K562 (cell line): Measurements from ENCODE around the gene CLTB. TPM values are rescaled to one million over a fixed set of nuclear protein-coding genes. Genes with fewer than 3 reads are reported as not detected.

Experiments used
- ATAC-seq: fragments of 200-7000 bp; cut with Tn5 transposase; 3 replicates; pipeline ENCODE4 v1.9.1; 2020; ENCODE audit warnings: moderate library complexity
- BruUV-seq: library from RNA; stranded (reverse); fragments of 400-500 nt; replicated peaks from 2 replicates; lab custom pipeline; 2021; lab: Mats Ljungman, UMichigan
- CTCF ChIA-PET: fragments of 300-600 bp; formaldehyde crosslinking; extraction: SDS; loops from one replicate; lab custom pipeline; 2021; ENCODE audit warnings: low intra/inter-chr PET ratio; lab: Yijun Ruan, JAX
- POLR2A ChIA-PET: fragments of 300-600, 350-650 bp; sonication (Branson Sonifier 250); formaldehyde crosslinking; extraction: SDS; loops from one replicate; lab custom pipeline; 2021; ENCODE audit warnings: antibody characterized with exemption, inconsistent platforms; lab: Yijun Ruan, JAX
- DNase-seq, 4 experiments: peaks; one replicate each; pipeline versions ENCODE4 v3.0.0 to v3.0.0-alpha.2; 2011 to 2018; ENCODE audit warnings: low spot score in 3 of 4, mixed read lengths in 3 of 4; ENCODE audit errors: extremely low read depth in 1 of 4
- FAIRE-seq: peaks from 2 replicates; lab custom pipeline; 2011; peaks lifted over from hg19 to GRCh38; lab: Jason Lieb, UNC
- H2AFZ ChIP-seq: 2 replicates; pipeline ENCODE4 v1.6.0; 2011; ENCODE audit warnings: low read depth, low read length, control low read depth, inconsistent platforms
- H3K27ac ChIP-seq: fragments of 200-600 bp; 3 replicates; pipeline ENCODE4 v1.8.0; 2011; ENCODE audit warnings: low read depth, mild to moderate bottlenecking, control low read depth, inconsistent platforms, low read length, moderate library complexity, mixed read lengths; ENCODE audit errors: extremely low read depth
- H3K27me3 ChIP-seq, 2 experiments: fragments of 300-600 bp in 1 of 2; 2 replicates in 1 of 2; 3 replicates in 1 of 2; pipeline versions ENCODE4 v1.6.0 to v1.8.0; 2011; ENCODE audit warnings: inconsistent platforms in 2 of 2, low read length in 2 of 2, mild to moderate bottlenecking in 1 of 2, mixed read lengths in 1 of 2, moderate library complexity in 1 of 2; ENCODE audit not compliant: control insufficient read depth in 2 of 2, insufficient read depth in 2 of 2
- H3K36me3 ChIP-seq: fragments of 300-600 bp; 3 replicates; pipeline ENCODE4 v1.8.0; 2011; ENCODE audit warnings: mild to moderate bottlenecking, low read length, inconsistent platforms; ENCODE audit not compliant: control insufficient read depth, insufficient read depth
- H3K4me1 ChIP-seq, 2 experiments: fragments of 200-600 bp in 1 of 2; replicated peaks in 1 of 2; 2 replicates in 1 of 2; 3 replicates in 1 of 2; pipeline versions ENCODE4 v1.5.1 to v1.8.0; 2011; ENCODE audit warnings: inconsistent platforms in 2 of 2, low read length in 2 of 2, mild to moderate bottlenecking in 1 of 2, mixed read lengths in 1 of 2, moderate library complexity in 1 of 2; ENCODE audit not compliant: control insufficient read depth in 2 of 2, insufficient read depth in 2 of 2
- H3K4me2 ChIP-seq: 2 replicates; pipeline ENCODE4 v1.6.1; 2011; ENCODE audit warnings: low read length, control low read depth, inconsistent platforms, mixed read lengths; ENCODE audit not compliant: insufficient read depth
- H3K4me3 ChIP-seq: fragments of 200-600 bp; sonication (generic), shearing (Covaris generic); 2 replicates; pipeline ENCODE4 v1.5.1; 2016; ENCODE audit warnings: control low read depth, inconsistent platforms
- H3K79me2 ChIP-seq: fragments of 200-600 bp; 3 replicates; pipeline ENCODE4 v1.8.0; 2011; ENCODE audit warnings: low read length, inconsistent platforms; ENCODE audit not compliant: control insufficient read depth, insufficient read depth
- H3K9ac ChIP-seq, 2 experiments: 2 replicates each; pipeline versions ENCODE4 v1.6.0 to v1.6.1; 2011; ENCODE audit warnings: low read depth in 2 of 2, low read length in 2 of 2, control low read depth in 1 of 2, inconsistent platforms in 1 of 2, mild to moderate bottlenecking in 1 of 2, mixed read lengths in 1 of 2; ENCODE audit not compliant: insufficient read depth in 1 of 2
- H3K9me1 ChIP-seq: one replicate; pipeline ENCODE4 v1.6.0; 2011; ENCODE audit warnings: inconsistent platforms, mild to moderate bottlenecking, low read length, moderate library complexity; ENCODE audit not compliant: control insufficient read depth, insufficient read depth
- H3K9me3 ChIP-seq: replicated peaks from 2 replicates; pipeline ENCODE4 v1.5.1; 2011; ENCODE audit warnings: low read depth, low read length, inconsistent platforms; ENCODE audit not compliant: control insufficient read depth, insufficient read depth
- H4K20me1 ChIP-seq: replicated peaks from 2 replicates; pipeline ENCODE4 v1.6.1; 2011; ENCODE audit warnings: low read length, inconsistent platforms, mixed read lengths; ENCODE audit not compliant: control insufficient read depth, insufficient read depth
- CTBP1 ChIP-seq: fragments of 450-650 bp; IDR thresholded peaks from 2 replicates; pipeline ENCODE4 v1.6.1; 2016; ENCODE audit warnings: borderline replicate concordance
- GATAD2B ChIP-seq: fragments of 450-650 bp; IDR thresholded peaks from 2 replicates; pipeline ENCODE4 v1.6.1; 2017; ENCODE audit warnings: mild to moderate bottlenecking, borderline replicate concordance
- HNRNPK ChIP-seq: fragments of 200-400 bp; formaldehyde crosslinking; IDR thresholded peaks from one replicate; pipeline ENCODE4 v1.6.1; 2018; ENCODE audit warnings: mild to moderate bottlenecking, low read depth, low read length; ENCODE audit not compliant: poor library complexity, severe bottlenecking
- MCM7 ChIP-seq, 2 experiments: fragments of 450-650 bp; IDR thresholded peaks; 2 replicates each; pipeline ENCODE4 v1.6.1; 2016 to 2018
- MEF2D ChIP-seq: conservative IDR thresholded peaks from 2 replicates; pipeline ENCODE4 v1.6.1; 2016; ENCODE audit warnings: low read depth, missing genetic modification characterization, missing compliant biosample characterization
- MYC ChIP-seq, 2 experiments: fragments of 250-450 bp in 1 of 2; sonication (Bioruptor Pico) in 1 of 2; IDR thresholded peaks; 2 replicates each; pipeline versions ENCODE4 v1.5.1 to v1.6.1; 2012 to 2021; ENCODE audit warnings: low read depth in 2 of 2, borderline replicate concordance in 1 of 2, improper control_type of control experiment in 1 of 2, low read length in 1 of 2, mild to moderate bottlenecking in 1 of 2, moderate library complexity in 1 of 2
- NFYB ChIP-seq: IDR thresholded peaks from 2 replicates; pipeline ENCODE4 v1.6.1; 2011; ENCODE audit warnings: mild to moderate bottlenecking, moderate library complexity; ENCODE audit not compliant: insufficient read length; ENCODE audit errors: extremely low read depth
- NR2F6 ChIP-seq: fragments of 450-650 bp; formaldehyde crosslinking; IDR thresholded peaks from 2 replicates; pipeline ENCODE4 v1.4.0; 2020; ENCODE audit warnings: mild to moderate bottlenecking
- PTBP1 ChIP-seq: fragments of 200-400 bp; formaldehyde crosslinking; IDR thresholded peaks from 2 replicates; pipeline ENCODE4 v1.6.1; 2017; ENCODE audit warnings: low read depth, low read length
- SIX5 ChIP-seq, 2 experiments: IDR thresholded peaks; 2 replicates each; pipeline ENCODE4 v1.6.1; 2011; ENCODE audit warnings: low read length in 2 of 2, borderline replicate concordance in 1 of 2, low read depth in 1 of 2, mild to moderate bottlenecking in 1 of 2, moderate library complexity in 1 of 2; ENCODE audit not compliant: insufficient read depth in 1 of 2
- SMARCC2 ChIP-seq: fragments of 450-650 bp; IDR thresholded peaks from 2 replicates; pipeline ENCODE4 v1.6.1; 2017; ENCODE audit warnings: antibody characterized with exemption, moderate library complexity, mild to moderate bottlenecking, low read depth
- STAT5A ChIP-seq: IDR thresholded peaks from 2 replicates; pipeline ENCODE4 v1.6.1; 2012; ENCODE audit warnings: low read length, inconsistent platforms, borderline replicate concordance
- ZNF232 ChIP-seq: sonication (generic); formaldehyde crosslinking; IDR thresholded peaks from 2 replicates; pipeline ENCODE4 v1.8.0; 2022; ENCODE audit warnings: mild to moderate bottlenecking, missing genetic modification reagents
- ZNF445 ChIP-seq: fragments of 250-450 bp; sonication (Bioruptor Pico); IDR thresholded peaks from 2 replicates; pipeline ENCODE4 v1.4.0; 2020; ENCODE audit warnings: low read depth, mild to moderate bottlenecking, moderate library complexity
- WGBS: fragments of 100-300 bp; shearing (Covaris generic); methylation state at CpG from one replicate; pipeline ENCODE4 v1.1.6; 2016; ENCODE audit warnings: low coverage, mixed read lengths; ENCODE audit not compliant: insufficient coverage; ENCODE audit errors: missing lambda C conversion rate; 5-methylcytosine and 5-hydroxymethylcytosine counted together
- in situ Hi-C: fragments of 300-500 bp; cut with MboI; formaldehyde crosslinking; loops from 4 replicates; pipeline ENCODE4 v1.15.0; 2018; ENCODE audit warnings: inconsistent platforms, mixed read lengths
- intact Hi-C: fragments of 100-400 bp; cut with micrococcal nuclease; formaldehyde crosslinking; loops from 2 replicates; pipeline ENCODE4 v1.14.2; 2022
- polyA plus RNA-seq, 8 experiments: library from polyadenylated mRNA; depleted of rRNA in 4 of 8; stranded (reverse) in 5 of 8; unstranded in 3 of 8; fragments of >200 nt; fragmentation: Nextera tagmentation in 2 of 8; fragmentation: Illumina TruSeq in 1 of 8; extraction: Ambion mirVana in 2 of 8; extraction: Trizol in 1 of 8; gene quantifications; 2 replicates each; pipeline versions ENCODE4 v1.2.1 to v1.2.3, GENCODE V29; 2011 to 2014; ENCODE audit warnings: inconsistent platforms in 1 of 8, missing spikeins in 1 of 8
- total RNA-seq, 7 experiments: library from RNA; depleted of rRNA in 6 of 7; stranded (reverse); fragments of >200 nt in 6 of 7; fragmentation: Illumina TruSeq in 2 of 7; extraction: Trizol in 2 of 7; gene quantifications; 2 replicates each; pipeline versions ENCODE4 v1.2.1 to v1.2.3, GENCODE V29; 2011 to 2021; ENCODE audit warnings: low replicate concordance in 1 of 7
- TF ChIP-seq, protein P1 (sequence below): fragments of 250-450 bp; sonication (Bioruptor Pico); IDR thresholded peaks from 2 replicates; pipeline ENCODE4 v1.5.0; 2021; ENCODE audit warnings: mild to moderate bottlenecking, moderate library complexity
- TF ChIP-seq, protein P2 (sequence below): fragments of 450-650 bp; IDR thresholded peaks from 2 replicates; pipeline ENCODE4 v1.6.1; 2016; ENCODE audit warnings: mild to moderate bottlenecking

CLTB gene
- total and polyA plus RNA-seq, 9 of the 15 experiments (the other 6 are each of a cell fraction or from before 2014, with no cell fraction given): 1.8 to 117 (median 39.0) TPM

DNA sequence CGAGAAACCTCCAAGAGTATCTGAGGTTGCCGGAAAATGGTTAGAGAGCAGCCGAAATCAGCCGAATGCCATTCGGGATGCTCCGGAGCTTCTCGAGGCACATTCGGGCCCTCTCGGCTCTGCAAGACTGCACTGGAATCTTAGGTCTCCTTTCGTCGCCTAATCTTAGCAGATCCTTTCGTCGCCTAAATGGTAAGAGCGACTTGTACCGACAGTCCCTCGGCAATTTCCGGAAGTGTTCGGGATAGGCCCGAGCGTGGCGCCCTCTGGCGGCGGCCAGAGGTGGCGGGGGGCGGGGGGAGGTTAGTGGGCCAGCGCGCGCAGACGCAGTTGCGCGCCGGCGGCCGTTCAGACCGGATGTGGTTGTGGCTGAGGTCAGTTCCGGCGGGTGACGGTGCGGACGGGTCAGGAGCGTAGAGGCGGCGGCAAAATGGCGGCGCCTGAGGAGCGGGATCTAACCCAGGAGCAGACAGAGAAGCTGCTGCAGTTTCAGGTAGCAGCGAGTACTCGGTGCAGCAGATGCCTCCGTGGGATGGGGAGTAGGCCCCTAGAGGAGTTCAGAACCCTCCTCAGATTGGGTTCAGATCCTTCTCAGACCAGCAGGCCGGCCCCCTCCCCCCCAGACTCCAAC is 31.8 kb upstream of the CLTB start, which contains the start of gene FAF2:
FAF2 (plus strand) TSS at position 408 of the 631 bp plus-strand sequence; CDS start at position 431, 23 bp downstream.
- H3K4me1 ChIP-seq: peaks cover 6 to 21% of the 10 kb centered on the region in 2 experiments; a peak in 4 of 5 replicates
- H3K4me2 ChIP-seq: peak within 1 kb of the TSS; percentile 96
- in situ Hi-C loops (no loop called here), intact Hi-C loops (loop anchor here (1.0 to 2.0 kb wide), 2 partner anchors 32 to 89 kb away; partner anchors contain the start of genes CLTB and RNF44)
- FAIRE-seq (peak; percentile 99), DNase-seq (peak; percentile 98 to 99 (median 98)), ATAC-seq (peak; percentile 97)
- H3K9me3 ChIP-seq: no peaks in the 10 kb centered on the region
- peak within 1 kb of the TSS; percentile 98 for H3K27ac ChIP-seq
- ChIA-PET CTCF (interaction anchor here (0.7 to 1.0 kb wide), 2 partner anchors 94 to 95 kb away, joined by 3 read pairs; no protein-coding TSS in a partner anchor), POLR2A (interaction anchor here (0.6 to 3.2 kb wide), 19 partner anchors 9 to 427 kb away, joined by 3 to 22 read pairs (median 4); partner anchors contain the start of genes CLTB and RNF44)
- peak within 1 kb of the TSS; percentile 93 for H2AFZ ChIP-seq
- no peaks in the 10 kb centered on the region for H4K20me1 ChIP-seq
- no TSS peak for BruUV-seq
- H3K9ac ChIP-seq: peak within 1 kb of the TSS; percentile 97 to 100
- H3K36me3 ChIP-seq: peaks cover 20% of the 10 kb centered on the region
- no peaks in the 10 kb centered on the region for H3K27me3 ChIP-seq
- peak within 1 kb of the TSS; percentile 88 for H3K4me3 ChIP-seq
- H3K79me2 ChIP-seq: peaks cover 51% of the 10 kb centered on the region
- WGBS: under 1% methylated on average over 36 of the region's 50 CpGs
- no peaks in the 10 kb centered on the region for H3K9me1 ChIP-seq
- TF ChIP-seq HNRNPK (no peak), MEF2D (tag) (no peak), STAT5A (no peak), CTBP1 (no peak), GATAD2B (no peak), ZNF232 (no peak), MYC (IDR thresholded peaks at IDR 0.05; ENCODE audit: low read depth, low read length) (peak; percentile 45; the same call in 1 of the 2 replicates), MYC (CRISPR knock-in tag; IDR thresholded peaks at IDR 0.05; ENCODE audit: borderline replicate concordance, low read depth) (no peak), NR2F6 (CRISPR knock-in tag) (no peak), SMARCC2 (no peak), SIX5 (IDR thresholded peaks at IDR 0.05; ENCODE audit: borderline replicate concordance in 1 of 2, insufficient read depth in 1 of 2, low read depth in 1 of 2, low read length in 2 of 2) (no peak), ZNF445 (CRISPR knock-in tag) (no peak), MCM7 (IDR thresholded peaks at IDR 0.05) (no peak), PTBP1 (no peak), NFYB (no peak)
- TF ChIP-seq, protein P1, sequence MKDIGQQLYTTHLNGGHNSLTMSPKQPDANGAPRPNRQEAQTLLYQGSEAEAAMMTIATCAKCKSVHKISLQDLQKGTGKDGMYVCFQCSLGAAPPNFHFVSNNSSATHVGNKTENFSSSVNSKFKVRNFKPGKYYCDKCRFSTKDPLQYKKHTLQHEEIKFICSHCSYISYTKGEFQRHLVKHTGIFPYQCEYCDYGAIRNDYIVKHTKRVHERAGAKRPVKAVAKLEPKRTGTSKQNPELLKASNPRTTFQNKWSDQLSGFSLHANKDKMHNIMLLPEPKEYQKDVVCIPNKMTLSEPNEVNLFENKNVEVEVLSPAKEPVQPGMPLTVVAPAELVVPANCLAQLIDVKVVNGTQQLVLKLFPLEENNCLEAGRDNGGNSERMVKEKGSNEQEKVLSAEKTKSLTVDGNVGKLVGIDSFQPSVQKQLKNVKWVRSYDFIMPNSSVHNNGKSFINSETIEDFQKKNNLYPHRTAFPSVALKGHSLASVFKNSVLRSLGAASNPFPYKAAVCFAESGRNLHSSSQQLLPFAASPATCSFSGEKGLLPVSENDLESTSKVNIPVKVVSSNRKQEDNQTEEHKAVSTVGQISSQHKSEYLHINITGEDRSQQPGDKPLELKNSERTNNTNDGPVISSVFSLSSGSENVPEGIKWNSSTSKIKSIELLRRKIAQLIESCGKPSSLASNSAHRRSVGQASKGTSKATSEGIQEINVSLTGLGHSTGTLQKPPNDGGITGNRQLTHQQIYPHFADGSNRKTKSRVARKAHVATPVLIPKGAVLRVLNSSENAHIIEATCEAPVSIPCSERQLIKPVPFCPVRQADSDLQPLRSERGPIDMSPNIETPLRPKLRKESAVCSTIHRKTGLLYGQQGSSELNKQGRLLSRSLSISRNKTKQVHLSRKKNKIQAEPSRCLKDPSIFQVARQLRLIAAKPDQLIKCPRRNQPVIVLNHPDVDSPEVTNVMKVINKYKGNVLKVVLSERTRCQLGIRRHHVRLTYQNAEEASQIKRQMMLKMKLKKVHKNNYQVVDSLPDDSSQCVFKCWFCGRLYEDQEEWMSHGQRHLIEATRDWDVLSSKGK (CRISPR knock-in tag): no peak
- TF ChIP-seq, protein P2, sequence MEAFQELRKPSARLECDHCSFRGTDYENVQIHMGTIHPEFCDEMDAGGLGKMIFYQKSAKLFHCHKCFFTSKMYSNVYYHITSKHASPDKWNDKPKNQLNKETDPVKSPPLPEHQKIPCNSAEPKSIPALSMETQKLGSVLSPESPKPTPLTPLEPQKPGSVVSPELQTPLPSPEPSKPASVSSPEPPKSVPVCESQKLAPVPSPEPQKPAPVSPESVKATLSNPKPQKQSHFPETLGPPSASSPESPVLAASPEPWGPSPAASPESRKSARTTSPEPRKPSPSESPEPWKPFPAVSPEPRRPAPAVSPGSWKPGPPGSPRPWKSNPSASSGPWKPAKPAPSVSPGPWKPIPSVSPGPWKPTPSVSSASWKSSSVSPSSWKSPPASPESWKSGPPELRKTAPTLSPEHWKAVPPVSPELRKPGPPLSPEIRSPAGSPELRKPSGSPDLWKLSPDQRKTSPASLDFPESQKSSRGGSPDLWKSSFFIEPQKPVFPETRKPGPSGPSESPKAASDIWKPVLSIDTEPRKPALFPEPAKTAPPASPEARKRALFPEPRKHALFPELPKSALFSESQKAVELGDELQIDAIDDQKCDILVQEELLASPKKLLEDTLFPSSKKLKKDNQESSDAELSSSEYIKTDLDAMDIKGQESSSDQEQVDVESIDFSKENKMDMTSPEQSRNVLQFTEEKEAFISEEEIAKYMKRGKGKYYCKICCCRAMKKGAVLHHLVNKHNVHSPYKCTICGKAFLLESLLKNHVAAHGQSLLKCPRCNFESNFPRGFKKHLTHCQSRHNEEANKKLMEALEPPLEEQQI: no peak
